Colonic mucosa (tissue), 4 donors: ENCODE data around the gene RNF157. TPM values are rescaled to one million over a fixed set of nuclear protein-coding genes. Genes with fewer than 3 reads are reported as not detected.
"Not testable (repeated sequence)": the region's sequence is repeated elsewhere in the genome, so short reads cannot be mapped to it uniquely, and the experiment has no call there.

Experiments
- DNase-seq: peaks from one replicate; pipeline ENCODE4 v3.0.0-alpha.2; 2020
- H3K27ac ChIP-seq: fragments of 200-600 bp; one replicate; pipeline ENCODE4 v1.8.0; 2021
- H3K27me3 ChIP-seq: fragments of 200-600 bp; one replicate; pipeline ENCODE4 v1.8.0; 2021
- H3K36me3 ChIP-seq: fragments of 200-600 bp; one replicate; pipeline ENCODE4 v1.8.0; 2021
- H3K4me1 ChIP-seq: fragments of 200-600 bp; one replicate; pipeline ENCODE4 v1.8.0; 2021; ENCODE audit warnings: mild to moderate bottlenecking
- H3K4me3 ChIP-seq: fragments of 200-600 bp; one replicate; pipeline ENCODE4 v1.8.0; 2021
- H3K9ac ChIP-seq, 2 donors: one replicate each; pipeline ENCODE4 v1.7.0; 2013; ENCODE audit warnings: control low read depth in 2 of 2, low read depth in 2 of 2, low read length in 2 of 2
- H3K9me3 ChIP-seq: fragments of 200-600 bp; one replicate; pipeline ENCODE4 v1.8.0; 2021
- intact Hi-C: fragments of 100-400 bp; cut with DNase I; formaldehyde crosslinking; loops from one replicate; pipeline ENCODE4 v1.14.1; 2022
- total RNA-seq, 2 donors: library from RNA; stranded (reverse); fragmentation: NEBNext Ultra II Directional in 1 of 2; extraction: Animal tissue kit (Norgen Biotek cat#: 25700) in 1 of 2; gene quantifications; one replicate each; pipeline ENCODE4 v1.2.1, GENCODE V29; 2021
- TF ChIP-seq, protein P1 (sequence below): fragments of 200-600 bp; IDR thresholded peaks from one replicate; pipeline ENCODE4 v1.8.0; 2022; ENCODE audit warnings: antibody characterized with exemption, mild to moderate bottlenecking
- donor health status: healthy.
- donor health status: DM: no; HTN: no; CAD: no.
- donor health status: DM: no; HTN: no; CAD: no.

The RNF157 gene
- total RNA-seq, 2 donors from 2014 or later: 23.7 to 30.2 TPM

- no peak for DNase-seq
- Histone ChIP-seq H3K27ac (no peak overlapping the region), H3K27me3 (no peaks in the 10 kb centered on the region), H3K4me1 (no peaks in the 10 kb centered on the region), H3K9ac (no peak overlapping the region), H3K36me3 (no peaks in the 10 kb centered on the region), H3K9me3 (no peaks in the 10 kb centered on the region), H3K4me3 (no peak overlapping the region)
- TF ChIP-seq, protein P1, sequence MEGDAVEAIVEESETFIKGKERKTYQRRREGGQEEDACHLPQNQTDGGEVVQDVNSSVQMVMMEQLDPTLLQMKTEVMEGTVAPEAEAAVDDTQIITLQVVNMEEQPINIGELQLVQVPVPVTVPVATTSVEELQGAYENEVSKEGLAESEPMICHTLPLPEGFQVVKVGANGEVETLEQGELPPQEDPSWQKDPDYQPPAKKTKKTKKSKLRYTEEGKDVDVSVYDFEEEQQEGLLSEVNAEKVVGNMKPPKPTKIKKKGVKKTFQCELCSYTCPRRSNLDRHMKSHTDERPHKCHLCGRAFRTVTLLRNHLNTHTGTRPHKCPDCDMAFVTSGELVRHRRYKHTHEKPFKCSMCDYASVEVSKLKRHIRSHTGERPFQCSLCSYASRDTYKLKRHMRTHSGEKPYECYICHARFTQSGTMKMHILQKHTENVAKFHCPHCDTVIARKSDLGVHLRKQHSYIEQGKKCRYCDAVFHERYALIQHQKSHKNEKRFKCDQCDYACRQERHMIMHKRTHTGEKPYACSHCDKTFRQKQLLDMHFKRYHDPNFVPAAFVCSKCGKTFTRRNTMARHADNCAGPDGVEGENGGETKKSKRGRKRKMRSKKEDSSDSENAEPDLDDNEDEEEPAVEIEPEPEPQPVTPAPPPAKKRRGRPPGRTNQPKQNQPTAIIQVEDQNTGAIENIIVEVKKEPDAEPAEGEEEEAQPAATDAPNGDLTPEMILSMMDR: no peak
- intact Hi-C loops: no loop called here
These were observed 20.5 kb downstream of the RNF157 start for GRCh38 chr17:76219670-76220383.

DNA sequence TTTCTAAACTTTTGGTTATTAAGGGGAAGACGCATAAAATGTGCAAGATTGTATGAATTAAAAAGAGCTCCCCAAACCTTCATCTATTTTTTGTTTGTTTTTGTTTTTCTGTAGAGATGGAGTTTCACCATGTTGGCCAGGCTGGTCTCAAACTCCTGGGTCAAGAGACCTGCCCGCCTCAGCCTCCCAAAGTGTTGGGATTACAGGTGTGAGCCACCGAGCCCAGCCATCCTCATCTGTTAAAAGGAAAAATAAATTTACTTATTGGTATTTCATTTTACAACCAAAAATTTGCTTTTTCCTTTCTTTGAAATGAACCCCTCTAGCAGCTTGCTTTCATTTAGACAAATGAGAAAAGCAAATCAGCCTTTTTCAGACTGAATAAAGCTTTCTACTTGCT is 23.2 kb downstream of the RNF157 start:
- H3K27me3 ChIP-seq: no peaks in the 10 kb centered on the region
- TF ChIP-seq, protein P1: no peak
- intact Hi-C loops: no loop called here
- H3K4me1 ChIP-seq: no peaks in the 10 kb centered on the region
- DNase-seq: no peak
- H3K36me3 ChIP-seq: no peaks in the 10 kb centered on the region
- H3K4me3 ChIP-seq: no peak overlapping the region
- H3K9ac ChIP-seq: no peak overlapping the region
- H3K9me3 ChIP-seq: no peaks in the 10 kb centered on the region
- no peak overlapping the region for H3K27ac ChIP-seq

- no peak overlapping the region for H3K9ac ChIP-seq
- no peaks in the 10 kb centered on the region for H3K36me3 ChIP-seq
- intact Hi-C loops: no loop called here
- no peak overlapping the region for H3K4me3 ChIP-seq
- no peaks in the 10 kb centered on the region for H3K27me3 ChIP-seq
- DNase-seq: no peak
- TF ChIP-seq, protein P1: no peak
- H3K9me3 ChIP-seq: no peaks in the 10 kb centered on the region
- H3K27ac ChIP-seq: no peak overlapping the region
- no peaks in the 10 kb centered on the region for H3K4me1 ChIP-seq
These were observed 26.8 kb downstream of the RNF157 start for GRCh38 chr17:76213491-76213890.

GRCh38 chr17:76208120-76208519 is 32.2 kb downstream of the RNF157 start:
- no peak for DNase-seq
- H3K27ac ChIP-seq: no peak overlapping the region
- no peaks in the 10 kb centered on the region for H3K27me3 ChIP-seq
- no peaks in the 10 kb centered on the region for H3K9me3 ChIP-seq
- no peaks in the 10 kb centered on the region for H3K36me3 ChIP-seq
- TF ChIP-seq, protein P1: no peak
- no peak overlapping the region for H3K9ac ChIP-seq
- intact Hi-C loops: no loop called here
- H3K4me3 ChIP-seq: no peak overlapping the region
- H3K4me1 ChIP-seq: no peaks in the 10 kb centered on the region

- TF ChIP-seq, protein P1: no peak
- no peak overlapping the region for H3K9ac ChIP-seq
- H3K9me3 ChIP-seq: no peaks in the 10 kb centered on the region
- no peaks in the 10 kb centered on the region for H3K4me1 ChIP-seq
- no peaks in the 10 kb centered on the region for H3K36me3 ChIP-seq
- DNase-seq: no peak
- intact Hi-C loops: no loop called here
- no peak overlapping the region for H3K27ac ChIP-seq
- H3K27me3 ChIP-seq: no peaks in the 10 kb centered on the region
- H3K4me3 ChIP-seq: no peak overlapping the region
These were observed 32.8 kb downstream of the RNF157 start for GRCh38 chr17:76207275-76208059.

- H3K36me3 ChIP-seq, H3K4me1 ChIP-seq, intact Hi-C loops, H3K27me3 ChIP-seq, H3K9me3 ChIP-seq, H3K4me3 ChIP-seq: not testable (repeated sequence)
- peak overlapping the region; percentile 16 for H3K27ac ChIP-seq
- peak overlapping the region in 1 of 2 donors; percentile 2 for H3K9ac ChIP-seq
- peak; percentile 21 for DNase-seq
These were observed 34.6 kb downstream of the RNF157 start for GRCh38 chr17:76205542-76206144.
